SK-N-SH treated with all-trans-retinoic acid at 6 μM for 48 hours (cell line): ENCODE results near the gene RPS19BP1.

Experiments used
- ATAC-seq: fragments of 200-7000 bp; cut with Tn5 transposase; 3 replicates; pipeline ENCODE4 v1.9.1; 2020; ENCODE audit warnings: mild to moderate bottlenecking, moderate library complexity
- BACH2 ChIP-seq: fragments of 250-450 bp; sonication (Bioruptor Pico); IDR thresholded peaks from 2 replicates; pipeline ENCODE4 v1.9.0; 2021; ENCODE audit warnings: mild to moderate bottlenecking, borderline replicate concordance
- CREB5 ChIP-seq: fragments of 250-450 bp; sonication (Bioruptor Pico); IDR thresholded peaks from 2 replicates; pipeline ENCODE4 v1.5.1; 2020; ENCODE audit warnings: low read depth, mild to moderate bottlenecking, moderate library complexity
- CSDC2 ChIP-seq: fragments of 250-450 bp; sonication (Bioruptor Pico); IDR thresholded peaks from 2 replicates; pipeline ENCODE4 v1.5.0; 2020; ENCODE audit warnings: mild to moderate bottlenecking, moderate library complexity
- ESRRG ChIP-seq: fragments of 250-450 bp; sonication (Bioruptor Pico); IDR thresholded peaks from 2 replicates; pipeline ENCODE4 v1.6.1; 2021; ENCODE audit warnings: mild to moderate bottlenecking
- GLIS3 ChIP-seq: fragments of 250-450 bp; sonication (Bioruptor Pico); IDR thresholded peaks from 2 replicates; pipeline ENCODE4 v1.5.0; 2020; ENCODE audit warnings: mild to moderate bottlenecking, moderate library complexity
- ISL1 ChIP-seq: fragments of 250-450 bp; sonication (Bioruptor Pico); IDR thresholded peaks from 2 replicates; pipeline ENCODE4 v2.1.2; 2022; ENCODE audit warnings: mild to moderate bottlenecking, moderate library complexity
- SNAI2 ChIP-seq: fragments of 250-450 bp; sonication (Bioruptor Pico); IDR thresholded peaks from 2 replicates; pipeline ENCODE4 v1.5.0; 2020; ENCODE audit warnings: mild to moderate bottlenecking, moderate library complexity
- TCF4 ChIP-seq: fragments of 250-450 bp; sonication (Bioruptor Pico); IDR thresholded peaks from 2 replicates; pipeline ENCODE4 v1.8.0; 2021; ENCODE audit warnings: mild to moderate bottlenecking, moderate library complexity, borderline replicate concordance
- TOX ChIP-seq: fragments of 250-450 bp; sonication (Bioruptor Pico); IDR thresholded peaks from 2 replicates; pipeline ENCODE4 v1.8.0; 2021; ENCODE audit warnings: mild to moderate bottlenecking, moderate library complexity, borderline replicate concordance
- ZC3H10 ChIP-seq: fragments of 250-450 bp; sonication (Bioruptor Pico); IDR thresholded peaks from 2 replicates; pipeline ENCODE4 v1.5.1; 2021; ENCODE audit warnings: mild to moderate bottlenecking, moderate library complexity
- ZFP3 ChIP-seq: fragments of 250-450 bp; sonication (Bioruptor Pico); IDR thresholded peaks from 2 replicates; pipeline ENCODE4 v1.5.0; 2020; ENCODE audit warnings: mild to moderate bottlenecking, moderate library complexity
- ZFP30 ChIP-seq: fragments of 450-650 bp; formaldehyde crosslinking; IDR thresholded peaks from 2 replicates; pipeline ENCODE4 v1.5.0; 2022; ENCODE audit warnings: mild to moderate bottlenecking, moderate library complexity
- ZNF565 ChIP-seq: fragments of 450-650 bp; formaldehyde crosslinking; conservative IDR thresholded peaks from 2 replicates; pipeline ENCODE4 v1.5.0; 2020; ENCODE audit warnings: low read depth, mild to moderate bottlenecking, moderate library complexity
- ZNF70 ChIP-seq: fragments of 450-650 bp; formaldehyde crosslinking; IDR thresholded peaks from 2 replicates; pipeline ENCODE4 v1.5.0; 2020; ENCODE audit warnings: mild to moderate bottlenecking, moderate library complexity
- ZNF8 ChIP-seq: fragments of 450-650 bp; formaldehyde crosslinking; IDR thresholded peaks from 2 replicates; pipeline ENCODE4 v1.5.0; 2020; ENCODE audit warnings: mild to moderate bottlenecking, moderate library complexity
- TF ChIP-seq, protein P1 (sequence below): fragments of 250-450 bp; sonication (Bioruptor Pico); IDR thresholded peaks from 2 replicates; pipeline ENCODE4 v1.8.0; 2020; ENCODE audit warnings: mild to moderate bottlenecking, moderate library complexity, borderline replicate concordance
- TF ChIP-seq, protein P2 (sequence below): fragments of 250-450 bp; sonication (Bioruptor Pico); IDR thresholded peaks from 2 replicates; pipeline ENCODE4 v1.5.0; 2020; ENCODE audit warnings: mild to moderate bottlenecking, moderate library complexity
- TF ChIP-seq, protein P3 (sequence below): fragments of 250-450 bp; sonication (Bioruptor Pico); IDR thresholded peaks from 2 replicates; pipeline ENCODE4 v1.8.0; 2021; ENCODE audit warnings: low read depth, mild to moderate bottlenecking, moderate library complexity, borderline replicate concordance
- TF ChIP-seq, protein P4 (sequence below): fragments of 250-450 bp; sonication (Bioruptor Pico); IDR thresholded peaks from 2 replicates; pipeline ENCODE4 v1.5.1; 2021; ENCODE audit warnings: mild to moderate bottlenecking, moderate library complexity

Gene RPS19BP1

GRCh38 chr22:39514373-39514973 lies 18.1 kb downstream of the RPS19BP1 start:
- peak; percentile 38; the same call in 1 of the 3 replicates for ATAC-seq

DNA sequence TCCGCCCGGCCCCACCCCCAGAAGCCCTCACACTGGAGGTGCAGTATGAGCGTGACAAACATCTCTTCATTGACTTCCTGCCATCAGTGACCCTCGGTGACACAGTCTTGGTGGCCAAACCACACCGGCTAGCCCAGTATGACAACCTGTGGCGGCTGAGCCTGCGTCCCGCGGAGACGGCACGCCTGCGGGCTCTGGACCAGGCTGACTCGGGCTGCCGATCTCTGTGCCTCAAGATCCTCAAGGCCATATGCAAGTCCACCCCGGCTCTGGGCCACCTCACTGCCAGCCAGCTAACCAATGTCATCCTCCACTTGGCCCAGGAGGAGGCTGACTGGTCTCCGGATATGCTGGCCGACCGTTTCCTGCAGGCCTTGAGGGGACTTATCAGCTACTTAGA lies 18.8 kb downstream of the RPS19BP1 start:
- TF ChIP-seq SNAI2 (no peak), TCF4 (CRISPR knock-in tag) (no peak), BACH2 (no peak), ISL1 (CRISPR knock-in tag) (no peak)
- TF ChIP-seq, protein P1, sequence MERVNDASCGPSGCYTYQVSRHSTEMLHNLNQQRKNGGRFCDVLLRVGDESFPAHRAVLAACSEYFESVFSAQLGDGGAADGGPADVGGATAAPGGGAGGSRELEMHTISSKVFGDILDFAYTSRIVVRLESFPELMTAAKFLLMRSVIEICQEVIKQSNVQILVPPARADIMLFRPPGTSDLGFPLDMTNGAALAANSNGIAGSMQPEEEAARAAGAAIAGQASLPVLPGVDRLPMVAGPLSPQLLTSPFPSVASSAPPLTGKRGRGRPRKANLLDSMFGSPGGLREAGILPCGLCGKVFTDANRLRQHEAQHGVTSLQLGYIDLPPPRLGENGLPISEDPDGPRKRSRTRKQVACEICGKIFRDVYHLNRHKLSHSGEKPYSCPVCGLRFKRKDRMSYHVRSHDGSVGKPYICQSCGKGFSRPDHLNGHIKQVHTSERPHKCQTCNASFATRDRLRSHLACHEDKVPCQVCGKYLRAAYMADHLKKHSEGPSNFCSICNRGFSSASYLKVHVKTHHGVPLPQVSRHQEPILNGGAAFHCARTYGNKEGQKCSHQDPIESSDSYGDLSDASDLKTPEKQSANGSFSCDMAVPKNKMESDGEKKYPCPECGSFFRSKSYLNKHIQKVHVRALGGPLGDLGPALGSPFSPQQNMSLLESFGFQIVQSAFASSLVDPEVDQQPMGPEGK = no peak
- ATAC-seq = no peak

More at GRCh38 chr22:39514373-39514973, 18.1 kb downstream of the RPS19BP1 start:
- TF ChIP-seq ZNF565 (CRISPR knock-in tag) = no peak
- no peak for TF ChIP-seq ZFP30
- TF ChIP-seq TCF4 (CRISPR knock-in tag) = no peak
- no peak for TF ChIP-seq BACH2
- no peak for TF ChIP-seq CSDC2 (CRISPR knock-in tag)
- no peak for TF ChIP-seq ESRRG
- TF ChIP-seq ZC3H10 = no peak
- TF ChIP-seq ZNF8 (CRISPR knock-in tag) = no peak
- TF ChIP-seq GLIS3 (CRISPR knock-in tag) = no peak
- no peak for TF ChIP-seq TOX (CRISPR knock-in tag)
- TF ChIP-seq ZNF70 (CRISPR knock-in tag) = no peak
- TF ChIP-seq, protein P1 = no peak
- TF ChIP-seq, protein P2, sequence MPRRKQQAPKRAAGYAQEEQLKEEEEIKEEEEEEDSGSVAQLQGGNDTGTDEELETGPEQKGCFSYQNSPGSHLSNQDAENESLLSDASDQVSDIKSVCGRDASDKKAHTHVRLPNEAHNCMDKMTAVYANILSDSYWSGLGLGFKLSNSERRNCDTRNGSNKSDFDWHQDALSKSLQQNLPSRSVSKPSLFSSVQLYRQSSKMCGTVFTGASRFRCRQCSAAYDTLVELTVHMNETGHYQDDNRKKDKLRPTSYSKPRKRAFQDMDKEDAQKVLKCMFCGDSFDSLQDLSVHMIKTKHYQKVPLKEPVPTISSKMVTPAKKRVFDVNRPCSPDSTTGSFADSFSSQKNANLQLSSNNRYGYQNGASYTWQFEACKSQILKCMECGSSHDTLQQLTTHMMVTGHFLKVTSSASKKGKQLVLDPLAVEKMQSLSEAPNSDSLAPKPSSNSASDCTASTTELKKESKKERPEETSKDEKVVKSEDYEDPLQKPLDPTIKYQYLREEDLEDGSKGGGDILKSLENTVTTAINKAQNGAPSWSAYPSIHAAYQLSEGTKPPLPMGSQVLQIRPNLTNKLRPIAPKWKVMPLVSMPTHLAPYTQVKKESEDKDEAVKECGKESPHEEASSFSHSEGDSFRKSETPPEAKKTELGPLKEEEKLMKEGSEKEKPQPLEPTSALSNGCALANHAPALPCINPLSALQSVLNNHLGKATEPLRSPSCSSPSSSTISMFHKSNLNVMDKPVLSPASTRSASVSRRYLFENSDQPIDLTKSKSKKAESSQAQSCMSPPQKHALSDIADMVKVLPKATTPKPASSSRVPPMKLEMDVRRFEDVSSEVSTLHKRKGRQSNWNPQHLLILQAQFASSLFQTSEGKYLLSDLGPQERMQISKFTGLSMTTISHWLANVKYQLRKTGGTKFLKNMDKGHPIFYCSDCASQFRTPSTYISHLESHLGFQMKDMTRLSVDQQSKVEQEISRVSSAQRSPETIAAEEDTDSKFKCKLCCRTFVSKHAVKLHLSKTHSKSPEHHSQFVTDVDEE (CRISPR knock-in tag) = no peak
- TF ChIP-seq, protein P3, sequence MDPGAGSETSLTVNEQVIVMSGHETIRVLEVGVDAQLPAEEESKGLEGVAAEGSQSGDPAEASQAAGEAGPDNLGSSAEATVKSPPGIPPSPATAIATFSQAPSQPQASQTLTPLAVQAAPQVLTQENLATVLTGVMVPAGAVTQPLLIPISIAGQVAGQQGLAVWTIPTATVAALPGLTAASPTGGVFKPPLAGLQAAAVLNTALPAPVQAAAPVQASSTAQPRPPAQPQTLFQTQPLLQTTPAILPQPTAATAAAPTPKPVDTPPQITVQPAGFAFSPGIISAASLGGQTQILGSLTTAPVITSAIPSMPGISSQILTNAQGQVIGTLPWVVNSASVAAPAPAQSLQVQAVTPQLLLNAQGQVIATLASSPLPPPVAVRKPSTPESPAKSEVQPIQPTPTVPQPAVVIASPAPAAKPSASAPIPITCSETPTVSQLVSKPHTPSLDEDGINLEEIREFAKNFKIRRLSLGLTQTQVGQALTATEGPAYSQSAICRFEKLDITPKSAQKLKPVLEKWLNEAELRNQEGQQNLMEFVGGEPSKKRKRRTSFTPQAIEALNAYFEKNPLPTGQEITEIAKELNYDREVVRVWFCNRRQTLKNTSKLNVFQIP (CRISPR knock-in tag) = no peak

- TF ChIP-seq ZNF70 (CRISPR knock-in tag) (no peak), ESRRG (no peak), CSDC2 (CRISPR knock-in tag) (no peak), GLIS3 (CRISPR knock-in tag) (no peak), ZNF8 (CRISPR knock-in tag) (no peak), ISL1 (CRISPR knock-in tag) (no peak), BACH2 (no peak), ZFP3 (CRISPR knock-in tag) (no peak)
- TF ChIP-seq, protein P4, sequence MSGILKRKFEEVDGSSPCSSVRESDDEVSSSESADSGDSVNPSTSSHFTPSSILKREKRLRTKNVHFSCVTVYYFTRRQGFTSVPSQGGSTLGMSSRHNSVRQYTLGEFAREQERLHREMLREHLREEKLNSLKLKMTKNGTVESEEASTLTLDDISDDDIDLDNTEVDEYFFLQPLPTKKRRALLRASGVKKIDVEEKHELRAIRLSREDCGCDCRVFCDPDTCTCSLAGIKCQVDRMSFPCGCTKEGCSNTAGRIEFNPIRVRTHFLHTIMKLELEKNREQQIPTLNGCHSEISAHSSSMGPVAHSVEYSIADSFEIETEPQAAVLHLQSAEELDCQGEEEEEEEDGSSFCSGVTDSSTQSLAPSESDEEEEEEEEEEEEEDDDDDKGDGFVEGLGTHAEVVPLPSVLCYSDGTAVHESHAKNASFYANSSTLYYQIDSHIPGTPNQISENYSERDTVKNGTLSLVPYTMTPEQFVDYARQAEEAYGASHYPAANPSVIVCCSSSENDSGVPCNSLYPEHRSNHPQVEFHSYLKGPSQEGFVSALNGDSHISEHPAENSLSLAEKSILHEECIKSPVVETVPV (CRISPR knock-in tag) = no peak
- ATAC-seq = no peak
Observed at GRCh38 chr22:39512026-39512425, 20.5 kb downstream of the RPS19BP1 start.

DNA sequence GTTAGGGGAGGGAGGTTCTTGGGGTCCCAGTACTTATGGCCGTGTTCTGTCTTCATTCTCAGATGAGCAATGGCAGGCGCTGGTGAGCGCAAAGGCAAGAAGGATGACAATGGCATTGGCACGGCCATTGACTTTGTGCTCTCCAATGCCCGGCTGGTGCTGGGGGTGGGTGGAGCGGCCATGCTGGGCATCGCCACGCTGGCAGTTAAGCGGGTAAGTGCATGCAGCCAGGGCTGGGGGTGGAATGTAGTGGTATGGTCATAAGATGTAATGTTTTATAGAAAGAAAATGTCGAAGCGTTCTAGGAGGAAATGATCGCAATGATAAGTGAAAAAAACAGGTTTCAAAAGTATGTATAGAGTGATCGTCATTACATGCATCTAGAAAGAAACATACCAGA lies 21.3 kb downstream of the RPS19BP1 start:
- no peak for ATAC-seq
- TF ChIP-seq CSDC2 (CRISPR knock-in tag) = no peak
- TF ChIP-seq, protein P2 (CRISPR knock-in tag) = no peak
- TF ChIP-seq, protein P3 (CRISPR knock-in tag) = no peak
- TF ChIP-seq CREB5 (CRISPR knock-in tag) = no peak
- TF ChIP-seq ISL1 (CRISPR knock-in tag) = no peak
- no peak for TF ChIP-seq BACH2
- no peak for TF ChIP-seq ZC3H10
